GM12878 (cell line): ENCODE measurements around the gene AXIN1. TPM values are rescaled to one million over a fixed set of nuclear protein-coding genes. Genes with fewer than 3 reads are reported as not detected.

Experiments used
- ATAC-seq: fragments of 200-7000 bp; cut with Tn5 transposase; 3 replicates; pipeline ENCODE4 v1.9.1; 2020; ENCODE audit warnings: mild to moderate bottlenecking, moderate library complexity
- BruUV-seq: library from RNA; stranded (reverse); fragments of 400-500 nt; replicated peaks from 2 replicates; lab custom pipeline; 2021; lab: Mats Ljungman, UMichigan
- CTCF ChIA-PET: fragments of 300-600 bp; sonication (Branson Sonifier 250); formaldehyde crosslinking; extraction: SDS; loops from one replicate; lab custom pipeline; 2021; ENCODE audit warnings: inconsistent platforms; lab: Yijun Ruan, JAX
- POLR2A ChIA-PET: fragments of 350-600 bp; formaldehyde crosslinking; extraction: SDS; loops from one replicate; lab custom pipeline; 2021; ENCODE audit warnings: inconsistent platforms; lab: Charles Lee
- RAD21 ChIA-PET: fragments of 300-600 bp; sonication (Branson Sonifier 250); formaldehyde crosslinking; loops from one replicate; lab custom pipeline; 2023; ENCODE audit warnings: antibody characterized with exemption; ENCODE audit not compliant: unreplicated experiment; lab: Charles Lee
- SMC1A ChIA-PET: fragments of 300-600 bp; sonication (Branson Sonifier 250); formaldehyde crosslinking; loops from one replicate; lab custom pipeline; 2023; ENCODE audit not compliant: unreplicated experiment, uncharacterized antibody; lab: Charles Lee
- DNase-seq: peaks from one replicate; pipeline ENCODE4 v3.0.0-alpha.2; 2011; ENCODE audit warnings: low read depth, low spot score
- FAIRE-seq: peaks from 3 replicates; lab custom pipeline; 2011; peaks lifted over from hg19 to GRCh38; lab: Jason Lieb, UNC
- H2AFZ ChIP-seq: 2 replicates; pipeline ENCODE4 v1.6.0; 2011; ENCODE audit warnings: low read depth, low read length, control low read depth; ENCODE audit not compliant: control insufficient read depth
- H3K27ac ChIP-seq: 2 replicates; pipeline ENCODE4 v1.5.1; 2011; ENCODE audit warnings: control low read depth; ENCODE audit not compliant: control insufficient read depth, insufficient read depth
- H3K27me3 ChIP-seq, 2 experiments: replicated peaks in 1 of 2; 2 replicates each; pipeline versions ENCODE4 v1.6.0 to v1.6.1; 2011; ENCODE audit warnings: low read length in 1 of 2; ENCODE audit not compliant: control insufficient read depth in 2 of 2, insufficient read depth in 2 of 2
- H3K36me3 ChIP-seq, 2 experiments: 2 replicates each; pipeline ENCODE4 v1.5.1; 2011; ENCODE audit warnings: low read length in 1 of 2; ENCODE audit not compliant: control insufficient read depth in 2 of 2, insufficient read depth in 2 of 2
- H3K4me1 ChIP-seq: 2 replicates; pipeline ENCODE4 v1.6.1; 2011; ENCODE audit warnings: mild to moderate bottlenecking, low read length, moderate library complexity, mixed read lengths; ENCODE audit not compliant: control insufficient read depth, insufficient read depth
- H3K4me2 ChIP-seq: 2 replicates; pipeline ENCODE4 v1.6.0; 2011; ENCODE audit warnings: control low read depth; ENCODE audit not compliant: control insufficient read depth, insufficient read depth
- H3K4me3 ChIP-seq: fragments of 200-600 bp; sonication (generic); 2 replicates; pipeline ENCODE4 v1.5.1; 2016
- H3K79me2 ChIP-seq: 2 replicates; pipeline ENCODE4 v1.6.0; 2011; ENCODE audit warnings: low read length; ENCODE audit not compliant: control insufficient read depth, insufficient read depth
- H3K9ac ChIP-seq: 2 replicates; pipeline ENCODE4 v1.8.0; 2011; ENCODE audit warnings: low read length, control low read depth, mixed read lengths; ENCODE audit not compliant: control insufficient read depth, insufficient read depth
- H3K9me3 ChIP-seq: replicated peaks from 3 replicates; pipeline ENCODE4 v1.5.1; 2011; ENCODE audit warnings: mild to moderate bottlenecking, low read length; ENCODE audit not compliant: control insufficient read depth, insufficient read depth
- H4K20me1 ChIP-seq: 2 replicates; pipeline ENCODE4 v1.6.0; 2011; ENCODE audit not compliant: control insufficient read depth, insufficient read depth
- CREM ChIP-seq: IDR thresholded peaks from 2 replicates; pipeline ENCODE4 v1.6.1; 2014; ENCODE audit warnings: antibody characterized with exemption, low read depth
- EED ChIP-seq: sonication (generic); IDR thresholded peaks from 2 replicates; pipeline ENCODE4 v1.6.1; 2016; ENCODE audit warnings: antibody characterized with exemption, low read depth
- EP300 ChIP-seq, 2 experiments: fragments of 150-350 bp in 1 of 2; IDR thresholded peaks; 2 replicates each; pipeline ENCODE4 v1.6.1; 2011 to 2012; ENCODE audit warnings: low read depth in 2 of 2, low read length in 2 of 2, borderline replicate concordance in 1 of 2, improper control_type of control experiment in 1 of 2, inconsistent platforms in 1 of 2; ENCODE audit not compliant: control insufficient read depth in 1 of 2
- FOXM1 ChIP-seq: IDR thresholded peaks from 2 replicates; pipeline ENCODE4 v1.6.1; 2012; ENCODE audit warnings: low read depth, mild to moderate bottlenecking, inconsistent platforms, low read length, moderate library complexity
- RELB ChIP-seq: fragments of 450-650 bp; IDR thresholded peaks from 2 replicates; pipeline ENCODE4 v1.6.1; 2017; ENCODE audit warnings: low read depth, mild to moderate bottlenecking, moderate library complexity
- SMAD1 ChIP-seq: fragments of 450-650 bp; IDR thresholded peaks from 2 replicates; pipeline ENCODE4 v1.6.1; 2018; ENCODE audit warnings: mild to moderate bottlenecking, low read depth; ENCODE audit not compliant: partially characterized antibody
- WRNIP1 ChIP-seq: IDR thresholded peaks from 2 replicates; pipeline ENCODE4 v1.6.1; 2011; ENCODE audit warnings: low read depth, low read length, improper control_type of control experiment, borderline replicate concordance
- WGBS: methylation state at CpG from one replicate; pipeline ENCODE4 v1.1.6; 2016; ENCODE audit warnings: low lambda C conversion rate; ENCODE audit not compliant: insufficient replicate concordance, insufficient coverage; ENCODE audit errors: missing lambda C conversion rate; 5-methylcytosine and 5-hydroxymethylcytosine counted together
- in situ Hi-C: fragments of 300-500 bp; cut with MboI; formaldehyde crosslinking; loops from 9 replicates; pipeline ENCODE4 v1.14.3; 2018; ENCODE audit warnings: mixed read lengths
- intact Hi-C: fragments of 100-400 bp; cut with micrococcal nuclease; formaldehyde crosslinking; loops from one replicate; pipeline ENCODE4 v1.14.2; 2022; ENCODE audit not compliant: unreplicated experiment
- polyA plus RNA-seq, 11 experiments: library from polyadenylated mRNA; depleted of rRNA in 4 of 11; unstranded in 6 of 11; stranded (reverse) in 5 of 11; fragments of >200 nt; fragmentation: Nextera tagmentation in 4 of 11; fragmentation: Illumina TruSeq in 1 of 11; extraction: Ambion mirVana in 4 of 11; extraction: Trizol in 1 of 11; gene quantifications; 1 replicate in 1 of 11; 2 replicates in 10 of 11; pipeline versions ENCODE4 v1.2.1 to v1.2.3, GENCODE V29; 2011 to 2016; ENCODE audit warnings: inconsistent platforms in 2 of 11, missing spikeins in 2 of 11, low read depth in 1 of 11
- total RNA-seq, 4 experiments: library from RNA; depleted of rRNA in 3 of 4; stranded (reverse); fragments of >200 nt in 3 of 4; fragmentation: Illumina TruSeq in 1 of 4; extraction: Trizol in 1 of 4; gene quantifications; 2 replicates each; pipeline versions ENCODE4 v1.2.1 to v1.2.3, GENCODE V29; 2013 to 2021
- TF ChIP-seq, protein P1 (sequence below): fragments of 450-650 bp; IDR thresholded peaks from 2 replicates; pipeline ENCODE4 v1.6.1; 2018; ENCODE audit warnings: mild to moderate bottlenecking, low read depth, moderate library complexity; ENCODE audit not compliant: partially characterized antibody
- TF ChIP-seq, protein P2 (sequence below): fragments of 150-350 bp; IDR thresholded peaks from 2 replicates; pipeline ENCODE4 v1.6.1; 2016; ENCODE audit warnings: low read depth, low read length
- TF ChIP-seq, protein P3 (sequence below): IDR thresholded peaks from 2 replicates; pipeline ENCODE4 v1.6.1; 2011; ENCODE audit warnings: mild to moderate bottlenecking, low read depth, low read length, moderate library complexity; ENCODE audit not compliant: insufficient replicate concordance

AXIN1 gene
- total and polyA plus RNA-seq, 10 of the 15 experiments (the other 5 are each of a cell fraction or from before 2014, with no cell fraction given), result 0.26 to 27.1 (median 7.7) TPM

GRCh38 chr16:293043-293775 is 59.3 kb downstream of the AXIN1 start:
- Histone ChIP-seq H4K20me1 (no peaks in the 10 kb centered on the region), H2AFZ (no peak overlapping the region), H3K27ac (no peak overlapping the region), H3K4me3 (no peak overlapping the region), H3K36me3 (peaks cover 0 to 9% of the 10 kb centered on the region in 2 experiments; a peak in 2 of 4 replicates), H3K9me3 (no peaks in the 10 kb centered on the region), H3K9ac (no peak overlapping the region), H3K4me1 (no peaks in the 10 kb centered on the region), H3K79me2 (no peaks in the 10 kb centered on the region), H3K27me3 (no peaks in the 10 kb centered on the region), H3K4me2 (no peak overlapping the region)
- no TSS peak for BruUV-seq
- 91% methylated on average over 22 of the region's 32 CpGs for WGBS
- intact Hi-C loops, result no loop called here
- ChIA-PET RAD21 (no interaction called here), SMC1A (no interaction called here), CTCF (no interaction called here), POLR2A (no interaction called here)
- in situ Hi-C loops, result no loop called here
- no peak for FAIRE-seq
- DNase-seq, result no peak
- ATAC-seq, result no peak
- TF ChIP-seq, protein P1, sequence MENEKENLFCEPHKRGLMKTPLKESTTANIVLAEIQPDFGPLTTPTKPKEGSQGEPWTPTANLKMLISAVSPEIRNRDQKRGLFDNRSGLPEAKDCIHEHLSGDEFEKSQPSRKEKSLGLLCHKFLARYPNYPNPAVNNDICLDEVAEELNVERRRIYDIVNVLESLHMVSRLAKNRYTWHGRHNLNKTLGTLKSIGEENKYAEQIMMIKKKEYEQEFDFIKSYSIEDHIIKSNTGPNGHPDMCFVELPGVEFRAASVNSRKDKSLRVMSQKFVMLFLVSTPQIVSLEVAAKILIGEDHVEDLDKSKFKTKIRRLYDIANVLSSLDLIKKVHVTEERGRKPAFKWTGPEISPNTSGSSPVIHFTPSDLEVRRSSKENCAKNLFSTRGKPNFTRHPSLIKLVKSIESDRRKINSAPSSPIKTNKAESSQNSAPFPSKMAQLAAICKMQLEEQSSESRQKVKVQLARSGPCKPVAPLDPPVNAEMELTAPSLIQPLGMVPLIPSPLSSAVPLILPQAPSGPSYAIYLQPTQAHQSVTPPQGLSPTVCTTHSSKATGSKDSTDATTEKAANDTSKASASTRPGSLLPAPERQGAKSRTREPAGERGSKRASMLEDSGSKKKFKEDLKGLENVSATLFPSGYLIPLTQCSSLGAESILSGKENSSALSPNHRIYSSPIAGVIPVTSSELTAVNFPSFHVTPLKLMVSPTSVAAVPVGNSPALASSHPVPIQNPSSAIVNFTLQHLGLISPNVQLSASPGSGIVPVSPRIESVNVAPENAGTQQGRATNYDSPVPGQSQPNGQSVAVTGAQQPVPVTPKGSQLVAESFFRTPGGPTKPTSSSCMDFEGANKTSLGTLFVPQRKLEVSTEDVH, result no peak
- no peak for TF ChIP-seq EED
- TF ChIP-seq, protein P2, sequence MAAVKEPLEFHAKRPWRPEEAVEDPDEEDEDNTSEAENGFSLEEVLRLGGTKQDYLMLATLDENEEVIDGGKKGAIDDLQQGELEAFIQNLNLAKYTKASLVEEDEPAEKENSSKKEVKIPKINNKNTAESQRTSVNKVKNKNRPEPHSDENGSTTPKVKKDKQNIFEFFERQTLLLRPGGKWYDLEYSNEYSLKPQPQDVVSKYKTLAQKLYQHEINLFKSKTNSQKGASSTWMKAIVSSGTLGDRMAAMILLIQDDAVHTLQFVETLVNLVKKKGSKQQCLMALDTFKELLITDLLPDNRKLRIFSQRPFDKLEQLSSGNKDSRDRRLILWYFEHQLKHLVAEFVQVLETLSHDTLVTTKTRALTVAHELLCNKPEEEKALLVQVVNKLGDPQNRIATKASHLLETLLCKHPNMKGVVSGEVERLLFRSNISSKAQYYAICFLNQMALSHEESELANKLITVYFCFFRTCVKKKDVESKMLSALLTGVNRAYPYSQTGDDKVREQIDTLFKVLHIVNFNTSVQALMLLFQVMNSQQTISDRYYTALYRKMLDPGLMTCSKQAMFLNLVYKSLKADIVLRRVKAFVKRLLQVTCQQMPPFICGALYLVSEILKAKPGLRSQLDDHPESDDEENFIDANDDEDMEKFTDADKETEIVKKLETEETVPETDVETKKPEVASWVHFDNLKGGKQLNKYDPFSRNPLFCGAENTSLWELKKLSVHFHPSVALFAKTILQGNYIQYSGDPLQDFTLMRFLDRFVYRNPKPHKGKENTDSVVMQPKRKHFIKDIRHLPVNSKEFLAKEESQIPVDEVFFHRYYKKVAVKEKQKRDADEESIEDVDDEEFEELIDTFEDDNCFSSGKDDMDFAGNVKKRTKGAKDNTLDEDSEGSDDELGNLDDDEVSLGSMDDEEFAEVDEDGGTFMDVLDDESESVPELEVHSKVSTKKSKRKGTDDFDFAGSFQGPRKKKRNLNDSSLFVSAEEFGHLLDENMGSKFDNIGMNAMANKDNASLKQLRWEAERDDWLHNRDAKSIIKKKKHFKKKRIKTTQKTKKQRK, result no peak
- TF ChIP-seq RELB, result no peak
- TF ChIP-seq FOXM1, result no peak
- TF ChIP-seq SMAD1, result no peak
- TF ChIP-seq, protein P3, sequence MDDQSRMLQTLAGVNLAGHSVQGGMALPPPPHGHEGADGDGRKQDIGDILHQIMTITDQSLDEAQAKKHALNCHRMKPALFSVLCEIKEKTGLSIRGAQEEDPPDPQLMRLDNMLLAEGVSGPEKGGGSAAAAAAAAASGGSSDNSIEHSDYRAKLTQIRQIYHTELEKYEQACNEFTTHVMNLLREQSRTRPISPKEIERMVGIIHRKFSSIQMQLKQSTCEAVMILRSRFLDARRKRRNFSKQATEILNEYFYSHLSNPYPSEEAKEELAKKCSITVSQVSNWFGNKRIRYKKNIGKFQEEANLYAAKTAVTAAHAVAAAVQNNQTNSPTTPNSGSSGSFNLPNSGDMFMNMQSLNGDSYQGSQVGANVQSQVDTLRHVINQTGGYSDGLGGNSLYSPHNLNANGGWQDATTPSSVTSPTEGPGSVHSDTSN, result no peak
- TF ChIP-seq CREM, result no peak
- no peak for TF ChIP-seq EP300 (IDR thresholded peaks at IDR 0.05; ENCODE audit: borderline replicate concordance in 1 of 2, control insufficient read depth in 1 of 2, low read depth in 2 of 2, low read length in 2 of 2)
- TF ChIP-seq WRNIP1, result no peak
